NCI-H2196 treated with DMSO at 0.1 percent for 48 hours (cell line): ENCODE data around the gene SIRT6.
A peak's percentile ranks its signal among the peaks of the same experiment; 100 is the strongest.
"Not testable (repeated sequence)": the region's sequence is repeated elsewhere in the genome, so short reads cannot be mapped to it uniquely, and the experiment has no call there.

Experiments
- DNase-seq: peaks from one replicate; lab custom pipeline; 2025; ENCODE audit not compliant: unreplicated experiment; lab: John Stamatoyannopoulos, UW

Gene SIRT6

DNA sequence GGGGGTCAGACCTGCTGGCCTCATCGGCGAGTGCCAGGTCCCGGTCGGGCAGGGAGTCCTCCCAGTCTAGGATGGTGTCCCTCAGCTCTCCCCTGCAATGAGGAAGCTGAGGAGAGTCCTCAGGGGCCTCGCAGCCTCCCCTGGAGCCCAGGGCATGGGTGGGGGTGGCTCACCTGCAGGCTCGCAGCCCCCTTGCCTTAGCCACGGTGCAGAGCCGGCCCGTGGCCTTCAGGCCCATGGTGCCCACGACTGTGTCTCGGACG, 6.8 kb downstream of the SIRT6 start:
- no peak for DNase-seq

DNA sequence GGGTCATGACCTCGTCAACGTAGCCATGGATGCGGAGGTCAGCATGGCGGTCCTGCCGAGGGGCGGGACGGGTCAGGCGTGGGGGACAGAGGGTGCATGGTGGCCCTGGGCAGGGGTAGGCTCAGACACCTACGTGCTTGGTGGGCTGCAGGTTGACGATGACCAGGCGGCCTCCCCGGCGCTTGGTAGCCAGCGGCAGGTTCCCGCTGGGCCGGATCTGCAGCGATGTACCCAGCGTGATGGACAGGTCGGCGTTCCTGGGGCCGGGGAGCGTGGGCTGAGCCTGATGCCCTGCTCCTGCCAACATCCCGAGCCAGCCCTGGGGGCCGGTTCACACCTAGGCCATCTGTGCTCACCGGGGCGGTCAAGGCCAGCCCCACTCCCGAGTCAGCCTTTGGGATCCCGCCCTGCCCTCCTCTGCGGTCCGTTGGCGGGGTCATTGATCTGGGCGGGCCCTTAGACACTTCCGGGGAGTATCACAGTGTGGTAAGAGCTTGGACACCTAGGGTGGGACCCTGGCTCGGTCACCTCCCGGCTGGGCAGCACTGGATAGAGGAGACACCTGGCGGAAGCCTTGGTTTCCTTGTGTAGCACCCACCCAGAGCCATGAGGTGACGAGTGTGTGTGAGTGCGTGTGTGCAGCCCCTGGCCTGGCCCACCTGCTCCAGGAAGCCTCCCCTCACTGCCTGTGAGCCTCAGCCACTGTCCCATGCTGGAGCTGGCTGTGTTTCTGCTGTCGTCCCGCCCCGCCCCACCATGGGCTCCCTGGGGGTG, 7.3 kb downstream of the SIRT6 start:
- no peak for DNase-seq

DNA sequence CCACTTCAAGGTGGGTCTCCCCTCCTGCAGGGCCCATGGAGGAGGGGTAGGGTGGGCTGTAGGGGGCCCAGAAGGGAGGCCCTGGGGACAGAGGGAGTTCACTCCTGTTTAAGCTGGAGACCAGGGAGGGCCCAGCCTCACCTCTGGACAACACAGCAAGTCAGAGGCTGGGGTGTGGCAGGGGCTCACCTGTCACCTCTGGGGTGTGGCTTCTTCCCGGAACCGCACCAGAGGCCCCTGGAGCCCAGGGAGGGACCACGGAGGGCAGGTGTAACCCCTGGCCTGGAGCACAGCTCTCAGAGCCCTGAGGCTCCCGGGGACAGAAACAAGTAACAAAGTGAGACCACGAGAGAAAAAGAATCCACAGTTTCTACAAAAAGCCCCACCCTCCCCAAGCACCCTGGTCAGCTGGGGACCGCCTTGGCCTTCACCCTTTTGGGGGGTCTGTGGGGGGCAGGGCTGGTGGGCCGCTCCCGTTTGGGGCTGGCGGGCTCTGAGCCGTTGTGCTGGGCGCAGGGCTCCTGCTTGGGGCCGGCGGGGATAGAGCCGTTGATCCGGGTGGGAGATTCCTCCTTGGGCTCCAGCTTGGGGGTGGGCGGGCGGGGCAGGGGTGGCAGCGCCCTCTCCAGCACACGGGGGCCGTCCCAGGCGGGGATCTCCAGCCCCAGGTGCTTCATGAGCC, 8.0 kb downstream of the SIRT6 start:
- no peak for DNase-seq

DNA sequence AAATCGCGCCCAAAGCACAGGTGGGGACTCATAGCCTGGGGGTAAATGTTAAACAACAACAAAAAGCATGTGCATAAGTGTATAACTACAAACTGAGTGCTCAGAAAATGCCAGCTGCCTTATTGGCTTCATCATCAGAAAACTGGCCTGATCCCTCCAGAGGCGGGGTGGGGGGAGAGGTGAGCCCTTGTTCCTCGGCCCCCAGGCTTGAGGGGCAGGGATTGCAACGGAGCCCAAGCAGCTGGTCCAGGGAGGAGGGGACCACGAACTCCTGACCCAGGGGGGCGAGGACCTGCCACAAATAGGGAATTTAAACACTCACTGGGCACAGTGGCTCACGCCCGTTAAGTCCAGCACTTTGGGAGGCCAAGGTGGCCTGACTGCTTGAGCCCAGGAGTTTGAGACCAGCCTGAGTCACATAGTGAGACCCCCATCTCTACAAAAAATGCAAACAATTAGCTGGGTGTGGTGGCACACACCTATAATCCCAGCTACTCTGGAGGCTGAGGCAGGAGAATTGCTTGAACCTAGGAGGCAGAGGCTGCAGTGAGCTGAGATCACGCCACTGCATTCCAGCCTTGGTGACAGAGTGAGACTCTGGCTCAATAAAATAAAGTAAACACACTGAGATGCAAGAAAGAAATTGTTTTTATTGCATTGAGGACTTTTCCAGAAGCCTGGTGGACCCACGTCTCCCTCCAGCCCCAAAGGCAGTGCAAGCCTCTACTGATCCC, 8.7 kb downstream of the SIRT6 start:
- DNase-seq: no peak

DNA sequence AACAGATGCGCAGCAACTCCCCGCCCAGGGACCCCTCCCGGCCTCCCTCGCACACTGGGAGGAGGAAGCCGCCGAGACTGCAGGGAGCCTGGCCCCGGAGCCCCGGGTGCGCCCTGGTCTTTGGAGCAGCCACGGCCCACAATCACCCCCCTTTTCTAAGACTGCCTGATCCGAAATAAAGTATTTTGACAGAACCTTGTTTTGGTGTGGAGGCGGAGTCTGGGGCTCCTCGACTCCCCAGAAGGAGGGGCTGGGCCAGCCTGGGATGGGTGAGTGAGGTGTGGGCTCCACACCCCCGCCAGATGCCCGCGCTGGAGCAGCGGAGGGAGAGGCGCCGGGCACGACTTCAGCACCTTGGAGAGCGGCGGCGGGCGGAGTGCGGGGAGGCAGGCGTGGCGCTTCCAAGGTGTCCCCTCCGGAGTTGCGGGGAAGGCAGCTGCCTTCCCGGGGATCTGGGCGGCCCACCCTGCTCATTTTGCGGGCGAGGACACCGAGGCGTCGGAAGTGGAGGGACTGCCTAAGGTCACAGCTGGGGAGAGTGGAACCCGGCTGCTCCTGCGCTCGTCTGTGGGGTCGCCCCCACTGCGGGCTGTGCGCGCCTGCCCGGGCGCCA, 9.4 kb downstream of the SIRT6 start:
- no peak for DNase-seq

DNA sequence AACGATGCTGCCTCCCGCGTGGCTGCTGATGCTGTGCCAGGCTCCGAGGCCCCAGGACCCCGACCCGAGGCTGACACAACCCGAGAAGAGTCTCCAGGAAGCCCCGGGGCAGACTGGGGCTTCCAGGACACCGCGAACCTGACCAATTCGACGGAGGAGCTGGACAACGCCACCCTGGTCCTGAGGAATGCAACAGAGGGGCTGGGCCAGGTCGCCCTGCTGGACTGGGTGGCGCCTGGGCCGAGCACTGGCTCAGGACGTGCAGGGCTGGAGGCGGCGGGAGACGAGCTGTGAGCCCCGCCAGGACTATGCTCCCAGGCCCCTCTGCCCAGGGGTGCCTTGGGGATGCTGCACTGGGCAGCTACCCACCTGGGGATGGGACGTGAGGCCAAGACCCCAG, 10.7 kb downstream of the SIRT6 start:
- DNase-seq: no peak

DNA sequence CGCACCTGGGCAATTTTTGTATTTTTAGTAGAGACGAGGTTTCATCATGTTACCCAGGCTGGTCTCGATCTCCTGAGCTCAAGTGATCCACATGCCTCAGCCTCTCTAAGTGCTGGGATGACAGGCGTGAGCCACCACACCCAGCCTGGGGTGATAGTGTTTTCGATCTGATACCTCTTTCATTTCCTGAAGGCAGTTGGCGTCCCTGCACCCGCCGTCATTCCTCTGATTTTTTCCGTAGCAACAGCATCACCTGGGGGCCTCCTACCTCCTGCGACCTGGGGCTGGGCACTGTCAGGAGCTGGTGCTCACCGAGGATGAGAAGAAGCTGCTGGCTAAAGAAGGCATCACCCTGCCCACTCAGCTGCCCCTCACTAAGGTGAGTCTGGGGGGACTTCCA, 18.1 kb downstream of the SIRT6 start:
- DNase-seq: no peak

DNA sequence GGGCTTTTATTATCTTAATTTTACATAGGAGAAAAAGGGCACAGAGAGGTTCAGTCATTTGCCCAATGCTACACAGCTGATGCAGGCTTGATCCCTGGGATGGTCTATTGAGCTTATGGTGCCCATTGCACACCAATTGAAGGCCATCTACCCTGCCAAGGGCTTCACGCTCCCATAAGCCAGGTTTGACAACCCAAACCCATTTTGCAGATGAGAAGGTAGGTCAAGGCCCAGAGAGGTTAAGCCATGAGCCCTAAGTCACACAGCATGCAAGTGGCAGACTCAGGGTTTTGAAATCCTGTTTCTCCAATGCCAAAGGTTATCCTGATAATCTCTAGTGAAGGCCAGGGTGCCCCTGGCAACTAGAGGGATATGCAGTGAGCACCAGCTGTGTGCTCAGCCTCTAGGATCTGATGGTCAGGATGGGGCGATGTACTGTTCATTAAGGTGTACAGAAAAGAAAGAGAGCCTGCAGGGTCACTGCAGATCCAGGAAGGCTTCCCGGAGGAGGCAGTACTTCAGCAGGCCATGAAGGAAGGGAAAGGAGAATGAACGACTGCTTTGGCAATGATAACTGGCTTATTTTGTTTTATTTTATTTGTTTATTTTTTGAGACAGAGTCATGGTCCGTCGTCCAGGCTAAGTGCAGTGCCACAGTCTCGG, 20.8 kb downstream of the SIRT6 start:
- no peak for DNase-seq

DNA sequence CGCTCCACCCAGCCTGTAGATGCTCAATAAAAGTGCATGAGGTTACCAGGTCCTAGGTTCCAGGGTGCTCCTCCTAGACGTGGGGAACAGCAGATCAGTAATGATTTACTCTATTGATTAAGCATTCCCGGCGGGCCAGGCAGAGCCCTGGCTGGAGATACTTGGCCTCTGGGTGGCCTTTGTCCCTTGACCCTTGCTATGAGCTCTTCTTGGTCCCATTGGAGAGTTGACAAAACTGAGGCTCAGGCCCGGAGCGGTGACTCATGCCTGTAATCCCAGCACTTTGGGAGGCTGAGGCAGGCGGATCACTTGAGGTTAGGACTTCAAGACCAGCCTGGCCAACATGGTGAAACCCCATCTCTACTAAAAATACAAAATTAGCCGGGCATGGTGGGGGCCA, 24.4 kb downstream of the SIRT6 start:
- not testable (repeated sequence) for DNase-seq

DNA sequence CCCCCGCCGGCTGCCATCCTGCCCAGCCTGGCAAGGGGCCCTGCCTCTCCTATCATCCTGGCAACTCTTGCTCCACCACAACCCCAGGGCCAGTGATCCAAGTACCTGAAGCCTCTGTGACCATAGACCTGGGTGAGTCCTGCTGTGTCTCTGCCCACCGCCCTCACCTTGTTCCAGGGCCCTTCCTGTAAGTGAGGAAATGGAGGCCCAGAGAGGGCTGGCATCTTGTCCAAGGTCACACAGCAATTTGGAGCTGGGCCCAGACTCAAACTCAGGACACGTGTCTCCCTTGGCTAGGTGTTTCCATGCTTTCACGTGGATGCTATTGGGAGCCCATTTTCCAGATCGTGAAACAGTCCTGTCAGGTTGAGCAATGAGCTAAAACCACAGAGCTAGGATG, 25.2 kb downstream of the SIRT6 start:
- no peak for DNase-seq

DNA sequence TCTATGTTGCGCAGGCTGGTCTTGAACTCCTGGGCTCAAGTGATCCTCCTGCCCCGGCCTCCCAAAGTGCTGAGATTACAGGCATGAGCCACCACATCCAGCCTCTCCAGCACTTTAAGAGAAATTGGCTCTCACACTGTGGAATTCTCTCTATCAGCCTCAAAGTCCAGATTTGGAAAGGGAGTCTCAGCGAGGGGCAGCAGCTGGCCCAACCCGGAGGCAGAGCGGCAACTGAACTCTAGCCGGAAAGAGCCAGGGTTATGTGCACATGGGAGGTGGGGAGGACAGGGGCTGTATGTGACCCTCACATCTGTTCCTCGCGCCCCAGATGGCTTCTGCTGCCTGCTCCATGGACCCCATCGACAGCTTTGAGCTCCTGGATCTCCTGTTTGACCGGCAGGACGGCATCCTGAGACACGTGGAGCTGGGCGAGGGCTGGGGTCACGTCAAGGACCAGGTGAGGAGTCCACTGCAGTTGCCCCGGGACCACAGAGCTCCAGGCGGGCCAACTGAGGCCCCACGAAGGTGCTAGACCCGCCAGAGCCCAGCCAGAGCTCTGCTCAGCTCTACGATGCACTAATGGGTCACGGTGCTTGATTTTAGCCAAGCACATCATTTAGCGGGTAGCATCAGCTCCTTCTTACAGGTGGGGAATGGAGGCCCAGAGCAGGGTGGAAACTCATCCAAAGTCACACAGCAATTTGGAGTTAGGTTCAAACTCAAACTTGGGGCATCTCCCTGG, 27.6 kb downstream of the SIRT6 start:
- no peak for DNase-seq

DNA sequence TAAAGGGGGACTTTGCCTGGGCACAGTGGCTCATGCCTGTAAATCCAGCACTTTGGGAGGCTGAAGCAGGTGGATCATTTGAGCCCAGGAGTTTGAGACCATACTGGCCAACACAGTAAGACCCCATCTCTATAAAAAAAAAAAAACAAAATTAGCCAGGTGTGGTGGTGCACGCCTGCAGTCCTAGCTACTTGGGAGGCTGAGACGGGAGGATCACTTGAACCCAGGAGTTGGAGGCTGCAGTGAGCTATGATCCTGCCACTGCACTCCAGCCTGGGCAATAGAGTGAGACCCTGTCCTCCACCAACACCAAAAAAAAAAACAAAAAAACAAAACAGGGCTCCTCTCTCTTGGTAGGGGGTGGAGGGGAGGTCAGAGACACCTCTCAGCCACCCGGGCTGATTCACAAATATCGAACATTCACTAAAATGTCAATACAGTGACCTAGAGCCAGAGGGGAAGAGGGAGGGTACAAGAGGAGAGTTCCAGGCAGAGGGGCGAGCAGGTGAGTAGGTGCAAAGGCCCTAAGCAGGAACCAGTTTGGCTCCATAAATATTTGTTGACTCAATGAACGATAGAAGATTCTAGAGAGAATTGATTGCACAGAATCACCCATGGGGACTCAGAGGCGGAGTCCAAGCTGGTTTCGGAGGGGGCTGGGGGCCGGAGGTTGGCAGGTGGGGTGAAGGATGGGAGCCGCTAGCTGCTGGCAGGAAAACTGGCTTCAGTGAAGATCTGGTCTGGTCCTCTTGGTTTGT, 29.9 kb downstream of the SIRT6 start:
- no peak for DNase-seq

DNA sequence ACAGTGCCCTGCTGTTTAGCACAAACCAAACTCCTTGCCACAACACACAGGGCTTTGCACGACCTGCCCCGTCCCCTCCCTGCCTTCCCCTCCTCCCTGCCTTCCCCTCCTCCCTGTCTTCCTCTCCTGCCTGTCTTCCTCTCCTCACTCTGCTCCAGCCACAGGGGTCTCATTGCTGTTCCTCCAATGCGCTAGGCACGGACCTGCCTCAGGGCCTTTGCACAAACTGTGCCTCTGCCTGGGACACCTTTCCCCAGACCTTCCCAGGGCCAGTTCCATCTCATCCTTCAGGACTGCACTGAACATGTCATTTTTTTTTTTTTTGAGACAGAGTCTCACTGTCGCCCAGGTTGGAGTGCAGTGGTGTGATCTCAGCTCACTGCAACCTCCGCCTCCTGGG, 30.7 kb downstream of the SIRT6 start:
- DNase-seq: no peak

DNA sequence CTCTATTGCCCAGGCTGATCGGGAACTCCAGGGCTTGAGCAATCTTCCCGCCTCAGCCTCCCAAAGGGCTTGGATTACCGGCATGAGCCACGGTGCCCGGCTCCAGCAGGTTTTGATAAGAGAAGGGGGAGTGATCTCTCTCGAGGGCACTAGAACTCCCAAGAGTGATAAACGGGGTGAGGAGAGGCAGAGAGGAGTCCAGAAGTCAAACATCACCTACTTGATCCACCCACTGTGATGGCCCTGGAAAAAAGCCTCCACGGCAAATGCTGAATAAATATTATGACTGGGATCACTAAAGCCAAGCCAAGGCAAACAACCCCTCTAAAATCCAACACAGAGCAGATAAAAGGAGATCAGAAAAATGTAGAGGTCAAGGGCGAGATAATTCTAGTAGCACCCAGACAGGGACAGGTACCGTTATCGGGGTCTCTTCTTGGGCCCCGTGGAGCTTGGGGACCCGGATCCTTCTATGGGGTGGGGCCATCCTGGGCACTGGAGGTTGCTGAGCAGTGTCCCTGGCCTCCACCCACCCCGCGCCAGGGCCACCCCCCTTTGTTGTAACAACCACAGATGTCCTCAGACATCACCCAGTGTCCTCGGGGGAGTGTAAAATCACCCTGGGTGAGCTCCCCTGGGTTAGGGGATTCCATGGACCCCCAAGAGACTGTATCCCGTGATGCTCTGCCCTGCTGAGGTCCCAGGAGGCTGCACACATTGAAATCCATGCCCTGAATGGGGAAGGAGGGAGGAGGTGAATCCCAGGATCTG, 32.7 kb downstream of the SIRT6 start:
- no peak for DNase-seq

DNA sequence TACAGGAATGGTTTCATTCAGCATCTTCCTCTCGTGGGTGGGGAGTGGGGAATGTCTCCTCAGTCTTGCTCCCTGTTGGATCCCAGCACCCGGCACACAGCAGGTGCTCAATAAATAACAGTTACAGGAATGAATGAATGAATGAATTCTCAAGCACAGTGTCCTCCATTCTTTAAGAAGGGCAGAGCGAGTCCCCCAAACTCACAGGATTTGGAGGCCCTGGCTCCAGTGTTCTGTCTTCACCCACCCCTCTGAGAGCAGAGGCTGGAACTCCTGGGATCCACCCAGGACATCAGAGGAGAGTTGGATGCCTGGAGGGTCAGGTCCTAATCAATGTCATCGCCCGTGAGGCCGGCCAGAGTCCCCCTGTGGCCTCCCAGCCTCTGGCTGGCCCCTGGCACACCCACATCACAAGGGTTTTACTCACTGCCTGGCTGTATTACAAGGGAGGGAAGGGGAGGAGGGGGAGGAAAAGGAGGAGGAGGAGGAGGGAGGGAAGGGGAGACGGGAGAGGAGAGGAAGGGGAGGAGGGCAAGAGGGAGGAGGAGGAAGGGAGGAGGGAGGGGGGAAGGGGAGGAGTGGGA, 37.6 kb downstream of the SIRT6 start:
- no peak for DNase-seq

DNA sequence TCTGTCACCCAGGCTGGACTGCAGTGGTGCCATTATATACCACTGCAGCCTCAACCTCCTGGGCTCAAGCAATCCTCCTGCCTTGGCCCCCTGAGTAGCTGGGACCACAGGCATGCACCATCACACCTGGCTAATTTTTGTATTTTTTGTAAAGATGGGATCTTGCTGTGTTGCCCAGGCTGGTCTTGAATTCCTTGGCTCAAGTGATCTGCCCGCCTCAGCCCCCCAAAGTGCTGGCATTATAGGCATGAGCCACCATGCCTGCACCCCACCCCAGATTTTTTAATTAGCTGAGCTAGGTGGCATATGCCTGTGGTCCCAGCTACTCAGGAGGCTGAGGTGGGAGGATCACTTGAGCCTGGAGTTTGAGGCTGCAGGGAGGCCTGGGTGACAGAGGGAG, 39.4 kb downstream of the SIRT6 start:
- not testable (repeated sequence) for DNase-seq

DNA sequence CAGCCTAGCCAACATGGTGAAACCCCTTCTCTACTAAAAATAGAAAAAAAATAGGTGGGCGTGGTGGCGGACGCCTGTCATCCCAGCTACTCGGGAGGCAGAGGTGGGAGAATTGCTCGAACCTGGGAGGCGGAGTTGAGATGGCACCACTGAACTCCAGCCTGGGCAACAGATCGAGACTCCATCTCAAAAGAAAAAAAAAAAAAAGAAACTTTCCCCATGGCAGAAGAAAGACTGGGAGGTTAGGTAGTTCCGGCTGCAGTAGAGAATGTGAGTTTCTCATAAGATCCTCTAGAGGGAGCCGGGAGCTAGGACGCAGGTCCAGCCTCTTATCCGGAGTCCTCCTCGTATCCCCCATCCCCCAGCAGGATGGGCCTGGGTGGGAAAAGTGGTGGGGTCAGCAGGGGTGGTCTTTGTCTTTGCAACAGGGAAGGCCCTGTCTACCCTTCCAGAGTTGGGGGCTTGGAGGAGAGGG, 42.1 kb downstream of the SIRT6 start:
- peak; percentile 68 for DNase-seq

DNA sequence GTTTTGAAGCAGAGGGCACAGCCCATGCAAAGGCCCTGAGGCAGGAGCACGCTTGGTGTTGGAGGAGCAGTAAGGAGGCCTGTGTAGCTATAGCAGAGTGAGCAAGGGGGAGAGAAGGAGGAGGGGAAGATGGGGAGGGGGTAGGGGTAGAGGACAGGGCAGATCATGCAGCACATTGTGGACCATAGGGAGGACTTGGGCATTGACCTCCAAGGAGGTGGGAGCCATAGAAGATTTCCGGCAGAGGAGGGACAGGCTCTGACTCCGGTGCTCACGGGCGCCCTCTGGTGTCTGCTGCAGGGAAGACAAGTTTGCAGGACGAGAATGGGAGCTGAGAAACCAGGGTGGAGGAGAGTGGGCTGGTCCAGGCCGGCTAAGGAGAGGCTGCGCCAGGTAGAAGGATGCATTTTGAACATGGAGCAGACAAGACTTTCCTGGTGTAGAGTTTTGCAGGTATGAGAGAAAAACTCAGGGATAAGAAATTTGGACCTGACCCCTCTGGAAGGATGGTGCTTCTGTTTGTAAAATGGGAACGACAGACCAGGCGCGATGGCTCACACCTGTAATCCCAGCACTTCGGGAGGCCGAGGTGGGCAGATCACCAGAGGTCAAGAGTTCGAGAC, 42.6 kb downstream of the SIRT6 start:
- peak; percentile 36 for DNase-seq
